GM12873 (cell line): Measurements from ENCODE around the gene MEF2D.

Experiments
- CTCF ChIP-seq: IDR thresholded peaks from 2 replicates; pipeline ENCODE4 v1.5.1; 2012; ENCODE audit warnings: low read depth, mild to moderate bottlenecking, moderate library complexity, low read length, control low read depth; ENCODE audit not compliant: insufficient read depth; ENCODE audit errors: missing control alignments

The MEF2D gene

GRCh38 chr1:156500793-156501506 is 375 bp upstream of the MEF2D start:
- peak; percentile 67 for TF ChIP-seq CTCF

GRCh38 chr1:156499842-156500542 is 583 bp downstream of the MEF2D start:
- no peak for TF ChIP-seq CTCF

GRCh38 chr1:156499194-156499841 is 1.3 kb downstream of the MEF2D start:
- TF ChIP-seq CTCF, result no peak

GRCh38 chr1:156498432-156499193 is 2.0 kb downstream of the MEF2D start:
- TF ChIP-seq CTCF, result no peak

- no peak for TF ChIP-seq CTCF
Measured at GRCh38 chr1:156497743-156498431, 2.7 kb downstream of the MEF2D start.

- TF ChIP-seq CTCF, result no peak
Measured at GRCh38 chr1:156497078-156497742, 3.4 kb downstream of the MEF2D start.
